ENCODE measurements around the gene KCNK1. TPM values are rescaled to one million over a fixed set of nuclear protein-coding genes. Genes with fewer than 3 reads are reported as not detected.

KCNK1 gene
- polyA plus RNA-seq, 1 donor from 2014 or later, result 1.8 TPM

DNA sequence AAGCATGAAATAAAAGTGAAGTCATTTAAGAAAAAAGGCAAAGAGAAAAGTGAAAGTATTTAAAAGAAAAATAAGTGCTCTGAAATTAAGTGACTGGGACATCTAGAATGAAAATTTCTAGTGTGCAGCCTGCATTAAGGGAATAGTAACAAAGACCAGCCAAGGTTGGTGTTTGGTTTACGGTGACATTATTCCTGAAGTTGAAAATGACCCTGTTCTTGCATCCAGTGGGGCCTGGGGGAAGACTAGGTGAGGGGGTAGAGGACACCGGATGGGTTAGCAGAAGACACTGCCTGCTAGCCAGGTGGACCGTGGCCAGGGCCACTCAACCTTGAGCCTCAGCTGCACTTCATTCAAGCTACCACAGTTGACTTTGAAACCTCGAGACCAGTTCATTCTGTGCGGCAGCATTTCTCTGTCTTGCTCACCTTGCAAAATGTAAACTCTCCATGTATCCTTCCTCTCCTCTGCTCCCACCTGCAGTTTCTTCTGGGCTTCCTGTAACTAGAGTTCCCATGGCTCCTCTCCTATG lies 14.3 kb upstream of the KCNK1 start:
- Histone ChIP-seq H3K27me3 (ENCODE audit: insufficient read depth, low read depth, low read length) (no peaks in the 10 kb centered on the region), H4K20me1 (ENCODE audit: insufficient read depth) (no peaks in the 10 kb centered on the region), H3K9me2 (ENCODE audit: insufficient read depth, low read length) (no peaks in the 10 kb centered on the region), H3K4me2 (ENCODE audit: low read length) (no peak overlapping the region), H2AFZ (ENCODE audit: low read depth, low read length) (no peak overlapping the region), H3K27ac (ENCODE audit: low read length) (no peak overlapping the region), H3K9ac (ENCODE audit: low read length) (no peak overlapping the region), H3K79me2 (replicated peaks; ENCODE audit: insufficient read depth, low read length) (no peaks in the 10 kb centered on the region), H3F3A (ENCODE audit: insufficient read depth, low read length, poor library complexity, severe bottlenecking) (no peaks in the 10 kb centered on the region), H3K4me3 (ENCODE audit: low read length) (no peak overlapping the region), H3K9me3 (ENCODE audit: low read length) (no peaks in the 10 kb centered on the region), H3K36me3 (ENCODE audit: insufficient read depth, low read length) (no peaks in the 10 kb centered on the region)
- TF ChIP-seq EP300 (conservative IDR thresholded peaks at IDR 0.05; ENCODE audit: poor library complexity, severe bottlenecking) (no peak), MXI1 (conservative IDR thresholded peaks at IDR 0.05; ENCODE audit: poor library complexity, severe bottlenecking) (no peak), RAD21 (conservative IDR thresholded peaks at IDR 0.05) (no peak), POLR2AphosphoS5 (IDR thresholded peaks at IDR 0.05) (no peak), TAF1 (IDR thresholded peaks at IDR 0.05; ENCODE audit: low read depth) (no peak), SMC3 (conservative IDR thresholded peaks at IDR 0.05; ENCODE audit: poor library complexity) (no peak), EZH2 (IDR thresholded peaks at IDR 0.05; ENCODE audit: borderline replicate concordance, insufficient read depth, low read length, poor library complexity, severe bottlenecking) (no peak)
- TF ChIP-seq, protein P1, sequence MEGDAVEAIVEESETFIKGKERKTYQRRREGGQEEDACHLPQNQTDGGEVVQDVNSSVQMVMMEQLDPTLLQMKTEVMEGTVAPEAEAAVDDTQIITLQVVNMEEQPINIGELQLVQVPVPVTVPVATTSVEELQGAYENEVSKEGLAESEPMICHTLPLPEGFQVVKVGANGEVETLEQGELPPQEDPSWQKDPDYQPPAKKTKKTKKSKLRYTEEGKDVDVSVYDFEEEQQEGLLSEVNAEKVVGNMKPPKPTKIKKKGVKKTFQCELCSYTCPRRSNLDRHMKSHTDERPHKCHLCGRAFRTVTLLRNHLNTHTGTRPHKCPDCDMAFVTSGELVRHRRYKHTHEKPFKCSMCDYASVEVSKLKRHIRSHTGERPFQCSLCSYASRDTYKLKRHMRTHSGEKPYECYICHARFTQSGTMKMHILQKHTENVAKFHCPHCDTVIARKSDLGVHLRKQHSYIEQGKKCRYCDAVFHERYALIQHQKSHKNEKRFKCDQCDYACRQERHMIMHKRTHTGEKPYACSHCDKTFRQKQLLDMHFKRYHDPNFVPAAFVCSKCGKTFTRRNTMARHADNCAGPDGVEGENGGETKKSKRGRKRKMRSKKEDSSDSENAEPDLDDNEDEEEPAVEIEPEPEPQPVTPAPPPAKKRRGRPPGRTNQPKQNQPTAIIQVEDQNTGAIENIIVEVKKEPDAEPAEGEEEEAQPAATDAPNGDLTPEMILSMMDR (IDR thresholded peaks at IDR 0.05; ENCODE audit: poor library complexity, severe bottlenecking), result no peak
- TF ChIP-seq, protein P2, sequence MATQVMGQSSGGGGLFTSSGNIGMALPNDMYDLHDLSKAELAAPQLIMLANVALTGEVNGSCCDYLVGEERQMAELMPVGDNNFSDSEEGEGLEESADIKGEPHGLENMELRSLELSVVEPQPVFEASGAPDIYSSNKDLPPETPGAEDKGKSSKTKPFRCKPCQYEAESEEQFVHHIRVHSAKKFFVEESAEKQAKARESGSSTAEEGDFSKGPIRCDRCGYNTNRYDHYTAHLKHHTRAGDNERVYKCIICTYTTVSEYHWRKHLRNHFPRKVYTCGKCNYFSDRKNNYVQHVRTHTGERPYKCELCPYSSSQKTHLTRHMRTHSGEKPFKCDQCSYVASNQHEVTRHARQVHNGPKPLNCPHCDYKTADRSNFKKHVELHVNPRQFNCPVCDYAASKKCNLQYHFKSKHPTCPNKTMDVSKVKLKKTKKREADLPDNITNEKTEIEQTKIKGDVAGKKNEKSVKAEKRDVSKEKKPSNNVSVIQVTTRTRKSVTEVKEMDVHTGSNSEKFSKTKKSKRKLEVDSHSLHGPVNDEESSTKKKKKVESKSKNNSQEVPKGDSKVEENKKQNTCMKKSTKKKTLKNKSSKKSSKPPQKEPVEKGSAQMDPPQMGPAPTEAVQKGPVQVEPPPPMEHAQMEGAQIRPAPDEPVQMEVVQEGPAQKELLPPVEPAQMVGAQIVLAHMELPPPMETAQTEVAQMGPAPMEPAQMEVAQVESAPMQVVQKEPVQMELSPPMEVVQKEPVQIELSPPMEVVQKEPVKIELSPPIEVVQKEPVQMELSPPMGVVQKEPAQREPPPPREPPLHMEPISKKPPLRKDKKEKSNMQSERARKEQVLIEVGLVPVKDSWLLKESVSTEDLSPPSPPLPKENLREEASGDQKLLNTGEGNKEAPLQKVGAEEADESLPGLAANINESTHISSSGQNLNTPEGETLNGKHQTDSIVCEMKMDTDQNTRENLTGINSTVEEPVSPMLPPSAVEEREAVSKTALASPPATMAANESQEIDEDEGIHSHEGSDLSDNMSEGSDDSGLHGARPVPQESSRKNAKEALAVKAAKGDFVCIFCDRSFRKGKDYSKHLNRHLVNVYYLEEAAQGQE (IDR thresholded peaks at IDR 0.05; ENCODE audit: borderline replicate concordance), result no peak

DNA sequence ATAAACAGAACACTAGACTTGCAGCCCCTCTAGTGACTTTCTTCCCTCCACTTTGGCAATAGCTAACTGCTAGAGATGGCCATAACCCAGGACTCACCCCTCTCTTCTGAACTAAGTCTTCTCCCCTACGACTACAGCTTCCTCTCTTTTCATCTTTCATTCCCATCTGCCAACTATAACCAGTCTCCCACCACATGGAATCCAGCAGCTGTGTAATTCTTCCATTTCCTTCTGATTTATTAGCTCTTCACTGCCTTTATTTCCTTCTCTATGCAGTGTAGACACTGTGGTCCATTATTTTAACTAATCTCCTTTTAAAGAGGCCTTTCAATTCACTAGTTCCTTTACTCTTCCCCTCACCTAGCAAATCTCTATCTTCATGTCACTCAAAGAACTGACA lies 13.4 kb upstream of the KCNK1 start:
- TF ChIP-seq RAD21 (conservative IDR thresholded peaks at IDR 0.05) (no peak), EZH2 (IDR thresholded peaks at IDR 0.05; ENCODE audit: borderline replicate concordance, insufficient read depth, low read length, poor library complexity, severe bottlenecking) (no peak)
- no peaks in the 10 kb centered on the region for H3K27me3 ChIP-seq (ENCODE audit: insufficient read depth, low read depth, low read length)
- H4K20me1 ChIP-seq (ENCODE audit: insufficient read depth), result no peaks in the 10 kb centered on the region
- H2AFZ ChIP-seq (ENCODE audit: low read depth, low read length), result no peak overlapping the region
- H3K27ac ChIP-seq (ENCODE audit: low read length), result no peak overlapping the region
- H3K9me3 ChIP-seq (ENCODE audit: low read length), result no peaks in the 10 kb centered on the region
- H3K9ac ChIP-seq (ENCODE audit: low read length), result no peak overlapping the region
- H3K4me3 ChIP-seq (ENCODE audit: low read length), result no peak overlapping the region
- H3K4me2 ChIP-seq (ENCODE audit: low read length), result no peak overlapping the region
- no peaks in the 10 kb centered on the region for H3K79me2 ChIP-seq (replicated peaks; ENCODE audit: insufficient read depth, low read length)
- H3K9me2 ChIP-seq (ENCODE audit: insufficient read depth, low read length), result no peaks in the 10 kb centered on the region
- no peaks in the 10 kb centered on the region for H3K36me3 ChIP-seq (ENCODE audit: insufficient read depth, low read length)
- no peaks in the 10 kb centered on the region for H3F3A ChIP-seq (ENCODE audit: insufficient read depth, low read length, poor library complexity, severe bottlenecking)
